Astrocyte of the spinal cord (primary cell): ENCODE data around the gene NT5DC1.

Source experiments
- DNase-seq: peaks from one replicate; pipeline ENCODE4 v3.0.0; 2011; ENCODE audit warnings: low read depth, low spot score
- H3K4me3 ChIP-seq: 2 replicates; pipeline ENCODE4 v1.5.1; 2011; ENCODE audit warnings: low read depth, mild to moderate bottlenecking, low read length, moderate library complexity
- CTCF ChIP-seq: IDR thresholded peaks from 2 replicates; pipeline ENCODE4 v1.5.1; 2012; ENCODE audit warnings: low read depth, mild to moderate bottlenecking, low read length, inconsistent platforms
- in situ Hi-C: cut with HindIII; loops from 2 replicates; pipeline ENCODE4 v1.10.0; 2017; ENCODE audit warnings: low sequenced_read_pairs

The NT5DC1 gene

GRCh38 chr6:116111552-116112528 is 11.2 kb downstream of the NT5DC1 start:
- in situ Hi-C loops = no loop called here
- H3K4me3 ChIP-seq = no peak overlapping the region
- peak; percentile 39 for DNase-seq
- peak; percentile 74 for TF ChIP-seq CTCF

- no peak overlapping the region for H3K4me3 ChIP-seq
- DNase-seq = no peak
- TF ChIP-seq CTCF = no peak
- in situ Hi-C loops = no loop called here
Observed at GRCh38 chr6:116113386-116113785, 12.7 kb downstream of the NT5DC1 start.

- in situ Hi-C loops = no loop called here
- DNase-seq = peak; percentile 13
- peak; percentile 47 for TF ChIP-seq CTCF
- H3K4me3 ChIP-seq = no peak overlapping the region
Observed at GRCh38 chr6:116115781-116116180, 15.1 kb downstream of the NT5DC1 start.

GRCh38 chr6:116118608-116119007 is 18.0 kb downstream of the NT5DC1 start:
- in situ Hi-C loops = no loop called here
- peak; percentile 51 for DNase-seq
- TF ChIP-seq CTCF = no peak
- no peak overlapping the region for H3K4me3 ChIP-seq

GRCh38 chr6:116120430-116120829 is 19.8 kb downstream of the NT5DC1 start:
- no peak overlapping the region for H3K4me3 ChIP-seq
- DNase-seq = no peak
- in situ Hi-C loops = no loop called here
- no peak for TF ChIP-seq CTCF

GRCh38 chr6:116126032-116126431 is 25.4 kb downstream of the NT5DC1 start, which contains the start of gene COL10A1:
TSS of gene COL10A1 (minus strand) at chr6:116126132. CDS start at chr6:116125492, 640 bp downstream.
- DNase-seq = no peak
- no peak within 1 kb of the TSS for H3K4me3 ChIP-seq
- no peak for TF ChIP-seq CTCF
- in situ Hi-C loops = no loop called here
